ENCODE measurements around the gene MRPL53. TPM values are rescaled to one million over a fixed set of nuclear protein-coding genes. Genes with fewer than 3 reads are reported as not detected.

MRPL53 gene
- total and polyA plus RNA-seq, 9 of the 15 experiments (the other 6 are each of a cell fraction or from before 2014, with no cell fraction given): 11.5 to 87.9 (median 41.1) TPM

DNA sequence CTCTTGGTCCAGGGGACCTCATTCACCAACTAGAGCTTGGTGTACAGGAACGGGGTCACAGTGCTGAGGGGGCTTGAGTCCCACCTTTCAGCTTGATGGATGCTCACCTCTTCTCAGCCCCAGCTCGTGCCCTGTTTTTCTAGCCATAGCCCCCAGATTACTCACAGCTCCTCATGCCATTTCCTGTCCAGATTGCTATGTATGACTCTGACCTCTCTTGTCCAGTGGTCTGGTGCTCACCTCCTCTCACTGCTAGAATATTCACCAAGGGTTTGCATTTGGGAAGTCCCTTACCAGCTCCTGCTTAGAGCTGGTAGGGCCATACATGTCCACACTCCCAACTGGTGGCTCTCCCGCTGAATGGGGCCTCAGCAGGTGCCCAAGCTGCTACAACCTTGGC is 21.1 kb upstream of the MRPL53 start:
- Histone ChIP-seq H3K27me3 (ENCODE audit: control insufficient read depth in 2 of 2, insufficient read depth in 2 of 2, low read length in 2 of 2) (no peaks in the 10 kb centered on the region), H3K36me3 (ENCODE audit: control insufficient read depth, insufficient read depth, low read length) (peaks cover 50% of the 10 kb centered on the region; the same call in 2 of the 3 replicates), H3K4me2 (ENCODE audit: insufficient read depth, low read length) (no peak overlapping the region), H3K79me2 (ENCODE audit: control insufficient read depth, insufficient read depth, low read length) (no peaks in the 10 kb centered on the region), H4K20me1 (replicated peaks; ENCODE audit: control insufficient read depth, insufficient read depth, low read length) (no peaks in the 10 kb centered on the region), H3K9me1 (ENCODE audit: control insufficient read depth, insufficient read depth, low read length) (no peaks in the 10 kb centered on the region), H2AFZ (ENCODE audit: low read depth, low read length) (no peak overlapping the region), H3K9me3 (replicated peaks; ENCODE audit: control insufficient read depth, insufficient read depth, low read depth, low read length) (no peaks in the 10 kb centered on the region), H3K9ac (ENCODE audit: insufficient read depth in 1 of 2, low read depth in 2 of 2, low read length in 2 of 2) (no peak overlapping the region), H3K27ac (ENCODE audit: extremely low read depth, low read depth, low read length) (no peak overlapping the region), H3K4me1 (replicated peaks in 1 of 2; ENCODE audit: control insufficient read depth in 2 of 2, insufficient read depth in 2 of 2, low read length in 2 of 2) (peaks cover 4 to 15% of the 10 kb centered on the region in 2 experiments; a peak in 4 of 5 replicates), H3K4me3 (no peak overlapping the region)
- in situ Hi-C loops (cut with MboI) (no loop called here), intact Hi-C loops (cut with micrococcal nuclease) (no loop called here)
- TSS peak; percentile 11 for BruUV-seq (replicated peaks)
- ATAC-seq: no peak
- no peak for DNase-seq (ENCODE audit: extremely low read depth in 1 of 4, low spot score in 3 of 4)
- FAIRE-seq: no peak
- TF ChIP-seq NFE2 (IDR thresholded peaks at IDR 0.05; ENCODE audit: low read depth) (no peak), NONO (IDR thresholded peaks at IDR 0.05; ENCODE audit: low read depth in 2 of 2, low read length in 1 of 2) (no peak), MTA1 (IDR thresholded peaks at IDR 0.05; ENCODE audit: borderline replicate concordance) (no peak), RUNX1 (IDR thresholded peaks at IDR 0.05; ENCODE audit: low read depth) (no peak), ZNF780A (CRISPR knock-in tag; IDR thresholded peaks at IDR 0.05) (no peak), ZNF695 (CRISPR knock-in tag; IDR thresholded peaks at IDR 0.05) (no peak), GTF2A2 (tag; IDR thresholded peaks at IDR 0.05) (no peak)
- ChIA-PET CTCF (ENCODE audit: low intra/inter-chr PET ratio) (no interaction called here), POLR2A (interaction anchor here (0.7 to 1.3 kb wide), 6 partner anchors 8 to 102 kb away, joined by 3 to 4 read pairs (median 4); partner anchors contain the start of gene DQX1)
- 64% methylated on average over 3 of the region's 3 CpGs for WGBS (ENCODE audit: insufficient coverage, low coverage, missing lambda C conversion rate)
